GM23338 (cell line): ENCODE results near the gene ABHD16A. TPM values are rescaled to one million over a fixed set of nuclear protein-coding genes. Genes with fewer than 3 reads are reported as not detected.
"Not testable (repeated sequence)": the region's sequence is repeated elsewhere in the genome, so short reads cannot be mapped to it uniquely, and the experiment has no call there.

ENCODE experiments used
- ATAC-seq: fragments of 200-7000 bp; cut with Tn5 transposase; 3 replicates; pipeline ENCODE4 v1.9.1; 2020
- DNase-seq: peaks from one replicate; pipeline ENCODE4 v3.0.0-alpha.2; 2015; ENCODE audit warnings: low spot score
- H2AFZ ChIP-seq: fragments of 200-600 bp; sonication (generic); 2 replicates; pipeline ENCODE4 v1.8.0; 2016; ENCODE audit warnings: antibody characterized with exemption, mild to moderate bottlenecking, moderate library complexity
- H3F3A ChIP-seq: fragments of 200-600 bp; sonication (generic); replicated peaks from 2 replicates; pipeline ENCODE4 v1.8.0; 2017; ENCODE audit warnings: antibody characterized with exemption, mixed run types, low read depth
- H3K27ac ChIP-seq: fragments of 200-600 bp; sonication (generic); 2 replicates; pipeline ENCODE4 v1.6.1; 2016; ENCODE audit warnings: low read depth
- H3K27me3 ChIP-seq: fragments of 200-600 bp; sonication (generic); 2 replicates; pipeline ENCODE4 v1.8.0; 2016; ENCODE audit warnings: mild to moderate bottlenecking, mixed run types, moderate library complexity; ENCODE audit not compliant: insufficient read depth
- H3K36me3 ChIP-seq: fragments of 200-600 bp; sonication (generic); 2 replicates; pipeline ENCODE4 v1.8.0; 2016; ENCODE audit warnings: mild to moderate bottlenecking; ENCODE audit not compliant: insufficient read depth
- H3K4me1 ChIP-seq: fragments of 200-600 bp; sonication (generic); 2 replicates; pipeline ENCODE4 v1.8.0; 2016; ENCODE audit warnings: mild to moderate bottlenecking, moderate library complexity; ENCODE audit not compliant: insufficient read depth
- H3K4me2 ChIP-seq: fragments of 200-600 bp; sonication (generic); 2 replicates; pipeline ENCODE4 v1.7.1; 2017; ENCODE audit warnings: mixed run types
- H3K4me3 ChIP-seq: fragments of 200-600 bp; sonication (generic); 2 replicates; pipeline ENCODE4 v1.6.1; 2016; ENCODE audit warnings: mixed run types
- H3K79me2 ChIP-seq: fragments of 200-600 bp; sonication (generic); replicated peaks from 2 replicates; pipeline ENCODE4 v1.8.0; 2017; ENCODE audit warnings: mild to moderate bottlenecking; ENCODE audit not compliant: insufficient read depth
- H3K9me2 ChIP-seq: fragments of 200-600 bp; sonication (generic); 2 replicates; pipeline ENCODE4 v1.8.0; 2017; ENCODE audit not compliant: insufficient read depth
- H4K20me1 ChIP-seq: fragments of 200-600 bp; sonication (generic); replicated peaks from 2 replicates; pipeline ENCODE4 v1.8.0; 2017; ENCODE audit warnings: mild to moderate bottlenecking; ENCODE audit not compliant: insufficient read depth
- H3K27ac Mint-ChIP-seq: 2 replicates; pipeline ENCODE4 v1.8.0; 2020; ENCODE audit warnings: inconsistent platforms, mild to moderate bottlenecking, moderate library complexity, mixed read lengths
- H3K27me3 Mint-ChIP-seq: 3 replicates; pipeline ENCODE4 v1.8.0; 2022; ENCODE audit warnings: low read depth, mild to moderate bottlenecking, moderate library complexity, mixed read lengths, inconsistent platforms; ENCODE audit not compliant: insufficient read depth, poor library complexity
- H3K36me3 Mint-ChIP-seq: 3 replicates; pipeline ENCODE4 v1.8.0; 2021; ENCODE audit warnings: low read depth, mild to moderate bottlenecking, inconsistent platforms, moderate library complexity, mixed read lengths
- H3K4me1 Mint-ChIP-seq: 3 replicates; pipeline ENCODE4 v1.8.0; 2020; ENCODE audit warnings: mild to moderate bottlenecking, inconsistent platforms, mixed read lengths
- H3K4me3 Mint-ChIP-seq: 3 replicates; pipeline ENCODE4 v1.8.0; 2021; ENCODE audit warnings: moderate library complexity, mild to moderate bottlenecking, inconsistent platforms, mixed read lengths
- H3K9me3 Mint-ChIP-seq: 3 replicates; pipeline ENCODE4 v1.8.0; 2020; ENCODE audit warnings: moderate library complexity, mild to moderate bottlenecking, inconsistent platforms, mixed read lengths
- CREB1 ChIP-seq: fragments of 250-450 bp; sonication (Bioruptor Pico); IDR thresholded peaks from 2 replicates; pipeline ENCODE4 v1.5.0; 2020; ENCODE audit warnings: low read depth, mild to moderate bottlenecking, moderate library complexity
- CTCF ChIP-seq, 2 experiments: fragments of 200-600 bp in 1 of 2; sonication (generic) in 1 of 2; conservative IDR thresholded peaks; 2 replicates each; pipeline versions ENCODE4 v1.5.1 to v1.6.1; 2016 to 2017; ENCODE audit warnings: antibody characterized with exemption in 2 of 2, low read depth in 2 of 2, mild to moderate bottlenecking in 2 of 2, moderate library complexity in 1 of 2
- ETS1 ChIP-seq: IDR thresholded peaks from 2 replicates; pipeline ENCODE4 v1.6.1; 2016; ENCODE audit warnings: antibody characterized with exemption
- EZH2 ChIP-seq: fragments of 200-600 bp; sonication (generic); IDR thresholded peaks from one replicate; pipeline ENCODE4 v1.8.0; 2017; ENCODE audit warnings: antibody characterized with exemption, mild to moderate bottlenecking, low read depth; ENCODE audit not compliant: unreplicated experiment
- JUNB ChIP-seq: IDR thresholded peaks from one replicate; pipeline ENCODE4 v1.6.1; 2016; ENCODE audit warnings: antibody characterized with exemption; ENCODE audit not compliant: unreplicated experiment
- POLR2AphosphoS5 ChIP-seq: IDR thresholded peaks from 2 replicates; pipeline ENCODE4 v1.6.1; 2016; ENCODE audit warnings: antibody characterized with exemption, low read depth
- STAT1 ChIP-seq: IDR thresholded peaks from one replicate; pipeline ENCODE4 v1.6.1; 2016; ENCODE audit warnings: antibody characterized with exemption; ENCODE audit not compliant: unreplicated experiment
- ZNF462 ChIP-seq: fragments of 250-450 bp; sonication (Bioruptor Pico); IDR thresholded peaks from 2 replicates; pipeline ENCODE4 v1.5.0; 2020; ENCODE audit warnings: mild to moderate bottlenecking, moderate library complexity
- polyA plus RNA-seq: library from polyadenylated mRNA; unstranded; fragments of >200 nt; fragmentation: Nextera tagmentation; extraction: Ambion mirVana; gene quantifications from 2 replicates; pipeline ENCODE4 v1.2.1, GENCODE V29; 2016
- total RNA-seq: library from RNA; depleted of rRNA; stranded (reverse); fragments of >200 nt; shearing (Covaris generic); gene quantifications from 2 replicates; pipeline ENCODE4 v1.2.3, GENCODE V29; 2014

Gene ABHD16A
- total and polyA plus RNA-seq, 2 experiments from 2014 or later, result 26.9 to 37.0 TPM

GRCh38 chr6:31711233-31711632 is 8.1 kb upstream of the ABHD16A start (continued):
- TF ChIP-seq EZH2 (no peak), CREB1 (no peak), STAT1 (no peak), JUNB (no peak)

GRCh38 chr6:31710523-31711219 is 7.5 kb upstream of the ABHD16A start:
- Histone ChIP-seq H3K4me3 (no peak overlapping the region), H3K36me3 (no peaks in the 10 kb centered on the region), H3K9me2 (no peaks in the 10 kb centered on the region), H3K4me1 (peaks cover 20% of the 10 kb centered on the region), H3K4me2 (no peak overlapping the region), H3K27me3 (no peaks in the 10 kb centered on the region), H3K27ac (no peak overlapping the region), H4K20me1 (no peaks in the 10 kb centered on the region), H3K79me2 (no peaks in the 10 kb centered on the region), H2AFZ (no peak overlapping the region), H3F3A (no peaks in the 10 kb centered on the region)
- Mint-ChIP-seq H3K27ac (no peak overlapping the region), H3K9me3 (no peaks in the 10 kb centered on the region), H3K27me3 (peaks cover 19% of the 10 kb centered on the region), H3K4me3 (no peak overlapping the region), H3K36me3 (no peaks in the 10 kb centered on the region), H3K4me1 (peaks cover 24% of the 10 kb centered on the region)
- ATAC-seq (no peak), DNase-seq (no peak)
- TF ChIP-seq JUNB (no peak), EZH2 (no peak), CREB1 (no peak), ZNF462 (CRISPR knock-in tag) (no peak), ETS1 (no peak), POLR2AphosphoS5 (no peak), CTCF (conservative IDR thresholded peaks at IDR 0.05; ENCODE audit: low read depth in 2 of 2) (no peak), STAT1 (no peak)

GRCh38 chr6:31709157-31709556 is 6.0 kb upstream of the ABHD16A start:
- not testable (repeated sequence) for H3K9me2 ChIP-seq, H3K36me3 ChIP-seq, H2AFZ ChIP-seq, H3K27me3 ChIP-seq, H3K4me3 ChIP-seq, DNase-seq, H3K27ac Mint-ChIP-seq, H3F3A ChIP-seq, H3K9me3 Mint-ChIP-seq, H3K36me3 Mint-ChIP-seq, H3K4me2 ChIP-seq, H4K20me1 ChIP-seq, H3K79me2 ChIP-seq, ATAC-seq, H3K4me3 Mint-ChIP-seq, H3K27ac ChIP-seq
- H3K4me1 ChIP-seq, result peaks cover 11% of the 10 kb centered on the region
- peaks cover 15% of the 10 kb centered on the region for H3K27me3 Mint-ChIP-seq
- H3K4me1 Mint-ChIP-seq, result peaks cover 18% of the 10 kb centered on the region
